Esophagus muscularis mucosa (tissue), 4 donors: ENCODE data around the gene AQP5. TPM values are rescaled to one million over a fixed set of nuclear protein-coding genes. Genes with fewer than 3 reads are reported as not detected.
A peak's percentile ranks its signal among the peaks of the same experiment; 100 is the strongest.
"Not testable (repeated sequence)": the region's sequence is repeated elsewhere in the genome, so short reads cannot be mapped to it uniquely, and the experiment has no call there.

Experiments used
- DNase-seq: peaks from one replicate; pipeline ENCODE4 v3.0.0-alpha.2; 2017; ENCODE audit errors: extremely low spot score
- H3K27ac ChIP-seq, 4 donors: fragments of 200-600 bp; sonication (generic); replicated peaks in 1 of 4; 1 replicate in 3 of 4; 2 replicates in 1 of 4; pipeline ENCODE4 v1.5.1; 2016 to 2019; ENCODE audit warnings: mild to moderate bottlenecking in 1 of 4
- H3K27me3 ChIP-seq, 4 donors: fragments of 200-600 bp; sonication (generic); one replicate each; pipeline versions ENCODE4 v1.5.1 to v1.6.0; 2016 to 2019
- H3K36me3 ChIP-seq, 4 donors: fragments of 200-600 bp; sonication (generic); one replicate each; pipeline ENCODE4 v1.5.1; 2016 to 2019
- H3K4me1 ChIP-seq, 4 donors: fragments of 200-600 bp; sonication (generic); one replicate each; pipeline ENCODE4 v1.5.1; 2016 to 2019
- H3K4me3 ChIP-seq, 4 donors: fragments of 200-600 bp; sonication (generic); 1 replicate in 2 of 4; 2 replicates in 2 of 4; pipeline ENCODE4 v1.5.1; 2016 to 2019; ENCODE audit warnings: mild to moderate bottlenecking in 4 of 4, moderate library complexity in 1 of 4
- H3K9me3 ChIP-seq, 4 donors: fragments of 200-600 bp; sonication (generic); 1 replicate in 3 of 4; 2 replicates in 1 of 4; pipeline ENCODE4 v1.5.1; 2016 to 2019
- EP300 ChIP-seq: sonication (generic); formaldehyde crosslinking; IDR thresholded peaks from one replicate; pipeline ENCODE4 v1.6.1; 2017; ENCODE audit warnings: antibody characterized with exemption
- POLR2A ChIP-seq: fragments of 450-650 bp; IDR thresholded peaks from one replicate; pipeline ENCODE4 v1.6.1; 2017; ENCODE audit warnings: antibody characterized with exemption, moderate library complexity, mild to moderate bottlenecking, low read depth
- POLR2AphosphoS5 ChIP-seq, 2 donors: sonication (generic); formaldehyde crosslinking; IDR thresholded peaks; one replicate each; pipeline ENCODE4 v1.6.1; 2017; ENCODE audit warnings: antibody characterized with exemption in 2 of 2
- WGBS: methylation state at CpG from one replicate; pipeline ENCODE4 v1.1.5; 2018; 5-methylcytosine and 5-hydroxymethylcytosine counted together
- intact Hi-C: fragments of 100-400 bp; cut with DNase I; formaldehyde crosslinking; loops from one replicate; pipeline ENCODE4 v1.15.1; 2023
- total RNA-seq, 4 donors: library from RNA; depleted of rRNA; stranded (reverse); fragments of >200 nt; gene quantifications; one replicate each; pipeline versions ENCODE4 v1.1.0 to v1.2.1, GENCODE V29; 2016
- TF ChIP-seq, protein P1 (sequence below), 3 experiments: fragments of 200-600 bp in 2 of 3; fragments of 450-650 bp in 1 of 3; sonication (generic) in 2 of 3; IDR thresholded peaks; one replicate each; pipeline ENCODE4 v1.5.1; 2017 to 2019; ENCODE audit warnings: antibody characterized with exemption in 3 of 3, mild to moderate bottlenecking in 2 of 3, moderate library complexity in 1 of 3

The AQP5 gene
- total RNA-seq, 4 donors from 2014 or later, result 0.83 TPM; not detected in 3

DNA sequence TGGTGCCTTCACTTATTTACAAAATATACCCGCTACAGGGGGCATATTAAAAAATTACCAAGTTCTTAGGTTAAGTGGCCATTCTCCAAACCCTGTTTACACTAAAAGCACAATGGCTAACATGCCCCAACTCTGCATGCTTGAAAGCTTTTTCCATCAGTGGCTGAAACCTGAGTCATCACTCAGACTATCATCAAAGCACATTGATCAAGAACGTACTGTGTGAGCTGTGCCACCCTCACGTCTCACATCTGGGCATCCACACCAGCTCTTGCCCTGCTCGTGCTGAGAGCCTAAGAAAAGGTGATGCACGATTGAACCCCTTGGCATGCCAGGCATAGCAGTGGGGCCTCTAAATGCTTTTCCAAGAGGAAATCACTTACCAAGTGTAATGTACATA, 24.3 kb downstream of the AQP5 start:
- Histone ChIP-seq H3K27ac (no peak overlapping the region), H3K9me3 (no peaks in the 10 kb centered on the region), H3K36me3 (no peaks in the 10 kb centered on the region), H3K27me3 (no peaks in the 10 kb centered on the region), H3K4me1 (peaks cover 5 to 26% (median 23%) of the 10 kb centered on the region in 4 donors), H3K4me3 (no peak overlapping the region)
- DNase-seq, result no peak
- intact Hi-C loops, result no loop called here
- TF ChIP-seq EP300, result no peak
- WGBS, result 97% methylated on average over 5 of the region's 5 CpGs

DNA sequence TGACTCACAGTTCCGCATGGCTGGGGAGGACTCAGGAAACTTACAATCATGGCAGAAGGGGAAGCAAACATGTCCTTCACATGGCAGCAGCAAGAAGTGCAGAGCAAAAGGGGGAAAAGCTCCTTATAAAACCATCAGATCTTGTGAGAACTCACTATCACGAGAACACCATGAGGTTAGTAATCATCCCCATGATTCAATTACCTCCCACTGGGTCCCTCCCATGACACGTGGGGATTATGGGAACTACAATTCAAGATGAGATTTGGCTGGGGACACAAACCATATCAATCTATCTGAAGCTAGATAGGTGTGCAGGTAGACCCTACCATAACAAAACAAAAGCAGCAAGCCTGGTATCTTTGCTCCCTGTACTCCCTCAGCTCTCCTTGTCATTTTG, 24.8 kb downstream of the AQP5 start:
- intact Hi-C loops, H3K36me3 ChIP-seq, H3K9me3 ChIP-seq, H3K27me3 ChIP-seq, H3K4me3 ChIP-seq, H3K27ac ChIP-seq, DNase-seq: not testable (repeated sequence)
- WGBS, result 90% methylated on average over 3 of the region's 3 CpGs
- peaks cover 5 to 26% (median 23%) of the 10 kb centered on the region in 4 donors for H3K4me1 ChIP-seq

DNA sequence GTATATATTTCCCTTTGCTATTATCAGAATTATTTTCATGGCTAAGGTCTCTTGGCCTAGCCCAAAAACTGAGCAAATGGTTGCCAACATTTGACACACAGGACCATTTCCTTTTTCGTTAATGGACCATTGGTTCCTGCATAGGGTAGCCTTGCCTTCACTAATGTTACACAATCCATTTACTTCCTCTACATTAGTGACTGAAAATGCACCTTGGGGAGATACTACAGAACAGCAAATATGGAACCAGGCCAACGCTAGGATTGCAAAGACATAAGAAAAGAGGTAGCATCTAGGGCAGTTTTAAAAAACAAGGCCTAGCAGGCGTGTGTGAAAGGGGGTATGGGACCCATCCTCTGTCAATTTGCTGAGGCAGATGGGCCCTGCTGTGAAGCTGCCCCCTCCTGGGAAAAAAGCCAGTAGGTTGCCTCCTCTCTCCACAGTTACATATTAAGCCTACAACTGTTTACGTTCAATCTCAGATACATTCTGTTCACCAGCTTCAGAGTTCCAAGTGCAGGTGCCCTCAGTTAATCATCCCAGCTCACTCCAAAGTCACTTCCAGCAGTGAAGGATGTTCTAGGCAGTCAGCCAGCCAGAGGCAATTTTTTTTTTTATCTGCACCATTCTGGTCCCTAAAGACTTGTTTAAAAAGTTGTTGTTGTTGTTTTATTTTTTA, 26.1 kb downstream of the AQP5 start:
- TF ChIP-seq, protein P1, sequence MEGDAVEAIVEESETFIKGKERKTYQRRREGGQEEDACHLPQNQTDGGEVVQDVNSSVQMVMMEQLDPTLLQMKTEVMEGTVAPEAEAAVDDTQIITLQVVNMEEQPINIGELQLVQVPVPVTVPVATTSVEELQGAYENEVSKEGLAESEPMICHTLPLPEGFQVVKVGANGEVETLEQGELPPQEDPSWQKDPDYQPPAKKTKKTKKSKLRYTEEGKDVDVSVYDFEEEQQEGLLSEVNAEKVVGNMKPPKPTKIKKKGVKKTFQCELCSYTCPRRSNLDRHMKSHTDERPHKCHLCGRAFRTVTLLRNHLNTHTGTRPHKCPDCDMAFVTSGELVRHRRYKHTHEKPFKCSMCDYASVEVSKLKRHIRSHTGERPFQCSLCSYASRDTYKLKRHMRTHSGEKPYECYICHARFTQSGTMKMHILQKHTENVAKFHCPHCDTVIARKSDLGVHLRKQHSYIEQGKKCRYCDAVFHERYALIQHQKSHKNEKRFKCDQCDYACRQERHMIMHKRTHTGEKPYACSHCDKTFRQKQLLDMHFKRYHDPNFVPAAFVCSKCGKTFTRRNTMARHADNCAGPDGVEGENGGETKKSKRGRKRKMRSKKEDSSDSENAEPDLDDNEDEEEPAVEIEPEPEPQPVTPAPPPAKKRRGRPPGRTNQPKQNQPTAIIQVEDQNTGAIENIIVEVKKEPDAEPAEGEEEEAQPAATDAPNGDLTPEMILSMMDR (IDR thresholded peaks at IDR 0.05), result no peak
- TF ChIP-seq POLR2AphosphoS5 (IDR thresholded peaks at IDR 0.05) (no peak), EP300 (no peak), POLR2A (no peak)
- no peaks in the 10 kb centered on the region for H3K27me3 ChIP-seq
- H3K27ac ChIP-seq, result peak overlapping the region in 3 of 4 donors; percentile 37 to 65 (median 41)
- no peak overlapping the region for H3K4me3 ChIP-seq
- 65% methylated on average over 4 of the region's 4 CpGs for WGBS
- H3K9me3 ChIP-seq, result no peaks in the 10 kb centered on the region
- intact Hi-C loops, result no loop called here
- DNase-seq, result no peak
- peaks cover 5 to 26% (median 23%) of the 10 kb centered on the region in 4 donors for H3K4me1 ChIP-seq
- peaks cover 0 to 13% (median 12%) of the 10 kb centered on the region in 4 donors for H3K36me3 ChIP-seq

DNA sequence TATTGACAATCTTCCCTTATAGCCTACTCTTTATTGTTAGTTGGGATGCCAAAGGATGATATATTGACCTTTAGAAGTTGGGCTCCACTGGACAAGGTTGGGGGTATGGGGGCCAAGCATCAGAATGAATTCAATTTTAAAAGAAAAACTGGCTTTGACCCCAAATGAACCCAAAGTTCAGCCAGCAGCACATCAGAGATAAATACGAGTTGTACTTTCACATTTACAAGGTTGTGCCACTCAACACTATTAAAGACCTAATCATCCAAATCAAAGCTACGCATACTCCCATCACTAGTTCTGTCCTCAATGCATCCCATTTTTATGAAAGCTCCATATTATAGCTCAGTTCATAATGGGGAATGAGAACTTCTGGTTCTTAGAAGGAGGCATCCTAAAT, 27.7 kb downstream of the AQP5 start:
- H3K27me3 ChIP-seq, H3K9me3 ChIP-seq, intact Hi-C loops, DNase-seq, H3K27ac ChIP-seq, H3K4me3 ChIP-seq: not testable (repeated sequence)
- 97% methylated on average over 2 of the region's 2 CpGs for WGBS
- Histone ChIP-seq H3K36me3 (peaks cover 11 to 30% (median 25%) of the 10 kb centered on the region in 4 donors), H3K4me1 (peaks cover 0 to 15% (median 14%) of the 10 kb centered on the region in 4 donors)

DNA sequence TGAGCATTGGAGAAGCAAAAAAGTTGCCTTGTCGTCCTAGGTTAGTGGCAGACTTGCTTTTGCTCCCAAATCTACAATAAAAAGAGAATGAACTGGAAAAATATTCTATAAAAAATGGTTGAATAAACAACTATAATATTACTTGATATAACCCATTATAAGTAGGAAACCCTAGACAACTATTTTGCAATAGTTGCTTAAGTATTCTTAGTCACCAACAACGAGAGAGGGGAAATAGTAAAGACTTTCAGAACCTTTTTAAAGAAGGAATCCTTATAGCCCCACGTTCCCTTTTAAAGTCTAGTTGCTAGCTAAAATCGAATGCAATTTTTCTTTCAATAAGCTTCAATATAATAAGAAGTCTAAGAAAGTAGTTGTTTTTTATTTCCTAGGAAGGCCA, 28.6 kb downstream of the AQP5 start:
- Histone ChIP-seq H3K36me3 (peaks cover 11 to 35% (median 27%) of the 10 kb centered on the region in 4 donors), H3K27me3 (no peaks in the 10 kb centered on the region), H3K4me3 (no peak overlapping the region), H3K27ac (no peak overlapping the region), H3K4me1 (peaks cover 0 to 14% (median 12%) of the 10 kb centered on the region in 4 donors), H3K9me3 (no peaks in the 10 kb centered on the region)
- WGBS, result 79% methylated on average over 4 of the region's 4 CpGs
- intact Hi-C loops, result no loop called here
- TF ChIP-seq EP300, result no peak
- no peak for TF ChIP-seq POLR2AphosphoS5 (IDR thresholded peaks at IDR 0.05)
- TF ChIP-seq POLR2A, result no peak
- TF ChIP-seq, protein P1 (IDR thresholded peaks at IDR 0.05), result no peak
- DNase-seq, result no peak

DNA sequence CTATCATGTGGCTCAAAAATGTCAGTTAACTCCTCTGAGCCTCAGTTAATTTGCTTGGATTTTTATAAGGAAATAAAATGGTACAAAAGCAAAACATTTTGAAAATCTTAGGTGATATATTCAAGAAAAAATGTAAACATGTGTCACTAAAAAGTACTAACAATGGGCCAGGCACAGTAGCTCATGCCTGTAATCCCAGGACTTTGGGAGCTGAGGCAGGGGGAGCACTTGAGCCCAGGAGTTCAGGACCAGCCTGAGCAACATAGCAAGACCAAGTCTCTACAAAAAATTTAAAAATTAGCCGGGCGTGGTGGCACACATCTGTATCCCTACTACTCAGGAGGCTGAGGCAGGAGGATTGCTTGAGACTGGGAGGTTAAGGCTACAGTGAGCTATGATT, 36.8 kb downstream of the AQP5 start:
- intact Hi-C loops, result no loop called here
- Histone ChIP-seq H3K27me3 (no peaks in the 10 kb centered on the region), H3K27ac (no peak overlapping the region), H3K4me1 (no peaks in the 10 kb centered on the region), H3K4me3 (no peak overlapping the region), H3K36me3 (peaks cover 7 to 63% (median 21%) of the 10 kb centered on the region in 4 donors), H3K9me3 (no peaks in the 10 kb centered on the region)
- no peak for TF ChIP-seq POLR2AphosphoS5 (IDR thresholded peaks at IDR 0.05)
- TF ChIP-seq POLR2A, result no peak
- no peak for TF ChIP-seq EP300
- TF ChIP-seq, protein P1 (IDR thresholded peaks at IDR 0.05), result no peak
- peak; percentile 7 for DNase-seq
- WGBS, result 97% methylated on average over 2 of the region's 2 CpGs
